NT2/D1 (cell line): Measurements from ENCODE around the gene YIPF7.

Experiments used
- SUZ12 ChIP-seq: IDR thresholded peaks from 2 replicates; pipeline ENCODE4 v1.6.1; 2011; ENCODE audit not compliant: insufficient read length, insufficient read depth; ENCODE audit errors: extremely low read depth
- YY1 ChIP-seq: IDR thresholded peaks from 2 replicates; pipeline ENCODE4 v1.6.1; 2011; ENCODE audit not compliant: insufficient read length, insufficient read depth
- ZNF274 ChIP-seq: IDR thresholded peaks from 2 replicates; pipeline ENCODE4 v1.6.1; 2011; ENCODE audit warnings: mild to moderate bottlenecking, low read depth, low read length

DNA sequence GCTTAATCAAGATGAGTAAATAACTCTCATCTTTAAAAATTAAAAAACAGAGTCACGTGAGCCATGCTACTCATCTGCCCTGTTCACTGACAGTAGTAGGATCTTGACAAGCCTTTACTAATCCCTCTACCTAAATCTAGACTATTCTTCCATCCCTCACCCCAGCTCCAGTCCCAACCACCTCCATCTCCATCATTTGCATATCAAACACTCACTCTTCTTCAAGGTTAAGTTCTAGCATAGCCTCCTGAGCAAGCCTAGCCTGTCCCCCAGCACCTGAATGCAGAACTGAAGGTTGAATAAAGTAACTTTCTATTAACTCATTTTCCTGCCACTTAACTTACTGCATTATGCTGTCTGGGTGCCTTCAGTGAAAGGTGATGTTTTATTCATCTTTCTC lies 72.5 kb downstream of the YIPF7 start:
- TF ChIP-seq YY1, result no peak
- TF ChIP-seq ZNF274, result no peak
- no peak for TF ChIP-seq SUZ12
